GM18951 (cell line): Measurements from ENCODE around the gene DEDD.
"Not testable (repeated sequence)": the region's sequence is repeated elsewhere in the genome, so short reads cannot be mapped to it uniquely, and the experiment has no call there.

Experiments
- POLR2A ChIP-seq: IDR thresholded peaks from 4 replicates; pipeline ENCODE4 v1.6.1; 2011; ENCODE audit warnings: mild to moderate bottlenecking; ENCODE audit not compliant: insufficient read length, insufficient read depth; ENCODE audit errors: extremely low read depth
- in situ Hi-C: fragments of 300-500 bp; cut with MboI; formaldehyde crosslinking; loops from one replicate; pipeline ENCODE4 v1.12.0; 2022; ENCODE audit warnings: low sequenced_read_pairs, mixed read lengths, inconsistent platforms; ENCODE audit not compliant: unreplicated experiment

Gene DEDD

GRCh38 chr1:161130266-161130665 lies 2.2 kb downstream of the DEDD start:
- in situ Hi-C loops = no loop called here
- TF ChIP-seq POLR2A = no peak

- no peak for TF ChIP-seq POLR2A
- in situ Hi-C loops = no loop called here
Observed at GRCh38 chr1:161128591-161129420, 3.7 kb downstream of the DEDD start.

- in situ Hi-C loops = no loop called here
Observed at GRCh38 chr1:161127649-161128048, 4.8 kb downstream of the DEDD start.

GRCh38 chr1:161122967-161123366 lies 9.5 kb downstream of the DEDD start:
- TF ChIP-seq POLR2A = no peak
- in situ Hi-C loops = no loop called here

More at GRCh38 chr1:161127649-161128048, 4.8 kb downstream of the DEDD start:
- no peak for TF ChIP-seq POLR2A

- in situ Hi-C loops = no loop called here
- TF ChIP-seq POLR2A = no peak
Observed at GRCh38 chr1:161121834-161122233, 10.6 kb downstream of the DEDD start.

GRCh38 chr1:161121042-161121650 lies 11.3 kb downstream of the DEDD start:
- in situ Hi-C loops = no loop called here
- no peak for TF ChIP-seq POLR2A

GRCh38 chr1:161119092-161119903 lies 13.2 kb downstream of the DEDD start:
- in situ Hi-C loops = no loop called here
- no peak for TF ChIP-seq POLR2A

GRCh38 chr1:161117759-161118581 lies 14.5 kb downstream of the DEDD start, which contains the start of the genes NIT1 and PFDN2:
Gene NIT1 (plus strand): TSS chr1:161118105. CDS start chr1:161118177, 72 bp downstream.
Gene PFDN2 (minus strand): TSS chr1:161118037. CDS start chr1:161118026, 11 bp downstream.
- in situ Hi-C loops = no loop called here

GRCh38 chr1:161115961-161116360 lies 16.5 kb downstream of the DEDD start:
- in situ Hi-C loops = not testable (repeated sequence)

More at GRCh38 chr1:161117759-161118581, 14.5 kb downstream of the DEDD start, which contains the start of the genes NIT1 and PFDN2:
- TF ChIP-seq POLR2A = peak; percentile 94

GRCh38 chr1:161115132-161115711 lies 17.2 kb downstream of the DEDD start:
- TF ChIP-seq POLR2A = no peak
- in situ Hi-C loops = no loop called here

GRCh38 chr1:161114556-161114955 lies 17.9 kb downstream of the DEDD start:
- TF ChIP-seq POLR2A = no peak
- in situ Hi-C loops = no loop called here

GRCh38 chr1:161113915-161114314 lies 18.6 kb downstream of the DEDD start:
- TF ChIP-seq POLR2A = no peak
- in situ Hi-C loops = no loop called here
